Measurements from ENCODE around the gene CCL21. TPM values are rescaled to one million over a fixed set of nuclear protein-coding genes. Genes with fewer than 3 reads are reported as not detected.

The CCL21 gene
- total and polyA plus RNA-seq, 12 donors, result 1.3 to 44.5 (median 17.9) TPM

DNA sequence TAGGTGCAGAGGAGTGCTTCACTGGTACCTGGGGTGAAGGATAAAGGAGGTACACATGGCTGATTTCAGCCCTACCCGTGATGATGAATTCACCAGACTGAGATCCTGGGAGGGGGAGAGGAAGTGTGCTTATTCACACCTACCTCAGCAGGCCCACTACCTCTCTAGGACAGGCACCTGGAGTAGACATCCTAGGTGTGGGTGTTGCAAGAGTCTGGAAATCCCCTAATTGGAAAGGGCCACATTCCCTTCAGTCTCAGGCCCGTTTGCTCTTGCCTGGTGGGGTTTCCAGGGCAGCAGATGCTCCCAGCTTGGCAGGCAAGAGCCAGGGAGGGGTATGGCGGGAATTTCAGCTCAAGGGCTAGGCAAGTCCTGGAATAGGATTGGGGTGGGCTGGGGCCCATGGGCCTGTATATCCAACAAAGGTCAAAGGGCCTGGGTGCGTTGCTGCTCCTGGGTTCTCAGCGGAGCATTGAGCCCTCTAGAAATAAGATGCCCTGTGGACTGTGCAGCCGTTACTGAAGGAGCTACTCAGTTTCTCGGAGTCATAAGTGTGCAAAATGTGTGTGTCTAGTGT, 5.8 kb upstream of the CCL21 start:
- Histone ChIP-seq H3K27ac (no peak overlapping the region), H3K4me3 (no peak overlapping the region), H3K4me1 (peaks cover 0 to 16% (median 8%) of the 10 kb centered on the region in 9 donors), H3K27me3 (no peaks in the 10 kb centered on the region), H3K9me3 (no peaks in the 10 kb centered on the region), H3K36me3 (no peaks in the 10 kb centered on the region)
- TF ChIP-seq, protein P1, sequence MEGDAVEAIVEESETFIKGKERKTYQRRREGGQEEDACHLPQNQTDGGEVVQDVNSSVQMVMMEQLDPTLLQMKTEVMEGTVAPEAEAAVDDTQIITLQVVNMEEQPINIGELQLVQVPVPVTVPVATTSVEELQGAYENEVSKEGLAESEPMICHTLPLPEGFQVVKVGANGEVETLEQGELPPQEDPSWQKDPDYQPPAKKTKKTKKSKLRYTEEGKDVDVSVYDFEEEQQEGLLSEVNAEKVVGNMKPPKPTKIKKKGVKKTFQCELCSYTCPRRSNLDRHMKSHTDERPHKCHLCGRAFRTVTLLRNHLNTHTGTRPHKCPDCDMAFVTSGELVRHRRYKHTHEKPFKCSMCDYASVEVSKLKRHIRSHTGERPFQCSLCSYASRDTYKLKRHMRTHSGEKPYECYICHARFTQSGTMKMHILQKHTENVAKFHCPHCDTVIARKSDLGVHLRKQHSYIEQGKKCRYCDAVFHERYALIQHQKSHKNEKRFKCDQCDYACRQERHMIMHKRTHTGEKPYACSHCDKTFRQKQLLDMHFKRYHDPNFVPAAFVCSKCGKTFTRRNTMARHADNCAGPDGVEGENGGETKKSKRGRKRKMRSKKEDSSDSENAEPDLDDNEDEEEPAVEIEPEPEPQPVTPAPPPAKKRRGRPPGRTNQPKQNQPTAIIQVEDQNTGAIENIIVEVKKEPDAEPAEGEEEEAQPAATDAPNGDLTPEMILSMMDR (IDR thresholded peaks at IDR 0.05), result no peak
- ATAC-seq, result no peak
- DNase-seq, result no peak
- intact Hi-C loops (cut with DNase I), result no loop called here
- 89 to 96% methylated on average over 7 of the region's 7 CpGs for WGBS, 2 donors

DNA sequence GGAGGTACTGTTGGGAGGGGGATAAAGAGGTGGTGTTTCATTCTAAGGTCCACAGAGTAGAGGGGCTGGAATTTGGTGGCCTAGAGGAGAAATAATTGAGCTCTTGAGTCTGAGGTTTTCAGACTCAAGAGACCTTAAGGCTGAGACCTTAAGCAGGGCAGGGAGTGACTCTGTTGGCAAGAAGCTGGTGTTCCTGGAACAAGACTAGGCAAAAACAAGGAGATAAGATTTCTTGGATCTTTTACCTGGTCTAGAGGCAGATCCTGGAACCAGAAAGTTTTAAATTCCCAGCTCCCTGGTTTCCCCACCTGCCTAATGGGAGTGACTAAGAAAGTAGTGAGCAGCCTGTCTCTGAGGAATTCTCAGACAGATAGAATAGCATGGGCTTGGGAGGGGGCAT, 4.1 kb upstream of the CCL21 start:
- no peak overlapping the region for H3K27ac ChIP-seq
- H3K27me3 ChIP-seq, result no peaks in the 10 kb centered on the region
- H3K4me3 ChIP-seq, result no peak overlapping the region
- TF ChIP-seq, protein P1 (IDR thresholded peaks at IDR 0.05), result no peak
- ATAC-seq (no peak), DNase-seq (no peak)
- H3K36me3 ChIP-seq, result no peaks in the 10 kb centered on the region
- no peaks in the 10 kb centered on the region for H3K9me3 ChIP-seq
- peaks cover 0 to 30% (median 20%) of the 10 kb centered on the region in 9 donors for H3K4me1 ChIP-seq
- intact Hi-C loops (cut with DNase I), result no loop called here

DNA sequence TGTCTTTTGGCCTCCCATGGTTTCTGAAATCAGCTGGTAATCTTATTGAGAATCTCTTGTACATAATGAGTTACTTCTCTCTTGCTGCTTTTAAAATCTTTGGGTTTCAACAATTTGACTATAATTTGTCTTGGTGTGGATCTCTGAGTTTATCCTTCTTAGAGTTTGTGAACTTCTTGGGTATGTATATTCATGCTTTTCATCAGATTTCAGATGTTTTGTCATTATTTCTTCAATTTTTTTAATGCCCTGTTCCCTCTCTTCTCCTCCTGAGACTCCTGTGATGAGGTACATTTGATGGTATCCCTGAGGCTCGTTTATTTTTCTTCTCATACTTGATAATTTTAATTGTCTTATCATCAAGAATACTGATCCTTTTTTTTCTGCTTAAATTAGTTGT, 2.2 kb upstream of the CCL21 start:
- Histone ChIP-seq H3K36me3 (no peaks in the 10 kb centered on the region), H3K9me3 (no peaks in the 10 kb centered on the region), H3K27me3 (no peaks in the 10 kb centered on the region), H3K27ac (no peak overlapping the region), H3K4me3 (no peak overlapping the region), H3K4me1 (peaks cover 0 to 27% (median 14%) of the 10 kb centered on the region in 9 donors)
- 66 to 70% methylated on average over 1 of the region's 1 CpG for WGBS, 2 donors
- ATAC-seq (no peak), DNase-seq (no peak)
- intact Hi-C loops (cut with DNase I), result no loop called here
- TF ChIP-seq, protein P1 (IDR thresholded peaks at IDR 0.05), result no peak

DNA sequence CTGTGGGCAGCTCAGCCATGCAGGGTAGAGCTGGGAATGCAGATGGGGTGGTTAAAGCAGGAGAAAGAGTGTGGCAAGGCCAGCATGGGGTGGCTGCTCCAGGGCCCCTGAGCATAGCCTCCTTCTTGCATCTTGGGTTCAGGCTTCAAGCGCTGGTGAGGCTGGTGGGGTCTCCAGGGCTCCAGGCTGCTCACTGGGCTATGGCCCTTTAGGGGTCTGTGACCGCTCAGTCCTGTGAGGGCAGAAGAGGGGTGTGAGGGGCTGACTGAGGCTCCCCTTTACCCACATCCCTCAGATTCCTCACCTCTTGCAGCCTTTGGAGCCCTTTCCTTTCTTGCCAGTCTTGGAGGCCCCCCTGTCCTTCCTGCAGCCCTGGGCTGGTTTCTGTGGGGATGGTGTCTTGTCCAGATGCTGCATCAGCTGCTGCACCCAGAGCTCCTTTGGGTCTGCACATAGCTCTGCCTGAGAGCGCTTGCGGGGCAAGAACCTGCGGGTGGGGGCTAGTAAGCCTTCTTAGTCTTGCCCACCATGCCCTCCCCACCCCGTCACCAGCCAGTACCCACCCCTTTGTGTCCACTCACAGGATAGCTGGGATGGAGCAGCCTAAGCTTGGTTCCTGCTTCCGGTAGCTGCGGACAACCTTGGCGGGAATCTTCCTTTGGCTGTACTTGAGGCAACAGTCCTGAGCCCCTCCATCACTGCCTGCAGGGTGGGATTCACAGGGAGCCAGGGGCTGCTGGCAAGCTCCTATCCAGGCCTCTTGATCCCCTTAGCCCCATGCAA, 549 bp downstream of the CCL21 start:
- intact Hi-C loops (cut with DNase I), result loop anchor here in 3 of 10 donors (10.0 kb wide), 3 partner anchors 55 to 275 kb away; partner anchors contain the start of gene DNAJB5 (in 1 of the 3)
- peak overlapping the region in 8 of 10 donors; percentile 47 to 88 (median 78) for H3K27ac ChIP-seq
- DNase-seq (no peak), ATAC-seq (peak; percentile 7 to 55 (median 20))
- peaks cover 0 to 27% (median 14%) of the 10 kb centered on the region in 9 donors for H3K4me1 ChIP-seq
- no peaks in the 10 kb centered on the region for H3K9me3 ChIP-seq
- no peaks in the 10 kb centered on the region for H3K27me3 ChIP-seq
- 86 to 87% methylated on average over 9 of the region's 9 CpGs for WGBS, 2 donors
- TF ChIP-seq, protein P1 (IDR thresholded peaks at IDR 0.05), result no peak
- H3K36me3 ChIP-seq, result no peaks in the 10 kb centered on the region
- no peak overlapping the region for H3K4me3 ChIP-seq
